Naive B cell (primary cell): ENCODE data around the gene EYA4. TPM values are rescaled to one million over a fixed set of nuclear protein-coding genes. Genes with fewer than 3 reads are reported as not detected.
"Not testable (repeated sequence)": the region's sequence is repeated elsewhere in the genome, so short reads cannot be mapped to it uniquely, and the experiment has no call there.

ENCODE experiments used
- ATAC-seq, 2 donors: fragments of 150-1000 bp; cut with Tn5 transposase; 2 replicates each; pipeline ENCODE4 v1.10.0; 2021; ENCODE audit warnings: low read depth in 2 of 2, mild to moderate bottlenecking in 2 of 2, moderate library complexity in 2 of 2
- DNase-seq: peaks from one replicate; pipeline ENCODE4 v3.0.0; 2022
- H3K27ac Mint-ChIP-seq, 6 donors: one replicate each; pipeline ENCODE4 v1.8.0; 2020 to 2022; ENCODE audit warnings: mild to moderate bottlenecking in 6 of 6, mixed read lengths in 6 of 6, moderate library complexity in 5 of 6, inconsistent platforms in 2 of 6
- H3K27me3 Mint-ChIP-seq, 3 donors: one replicate each; pipeline ENCODE4 v1.8.0; 2021 to 2022; ENCODE audit warnings: mixed read lengths in 3 of 3, mild to moderate bottlenecking in 1 of 3
- H3K36me3 Mint-ChIP-seq, 2 donors: one replicate each; pipeline ENCODE4 v1.8.0; 2020 to 2022; ENCODE audit warnings: mixed read lengths in 2 of 2, inconsistent platforms in 1 of 2, mild to moderate bottlenecking in 1 of 2
- H3K4me1 Mint-ChIP-seq, 3 donors: one replicate each; pipeline ENCODE4 v1.8.0; 2020 to 2022; ENCODE audit warnings: mixed read lengths in 3 of 3, inconsistent platforms in 1 of 3, mild to moderate bottlenecking in 1 of 3, moderate library complexity in 1 of 3
- H3K4me3 Mint-ChIP-seq, 8 donors: one replicate each; pipeline ENCODE4 v1.8.0; 2020 to 2022; ENCODE audit warnings: mild to moderate bottlenecking in 8 of 8, mixed read lengths in 8 of 8, moderate library complexity in 8 of 8, inconsistent platforms in 2 of 8
- H3K9me3 Mint-ChIP-seq, 7 donors: one replicate each; pipeline ENCODE4 v1.8.0; 2020 to 2022; ENCODE audit warnings: mixed read lengths in 7 of 7, mild to moderate bottlenecking in 5 of 7, inconsistent platforms in 2 of 7, moderate library complexity in 1 of 7
- polyA plus RNA-seq, 6 donors: library from polyadenylated mRNA; unstranded; fragments of 300-500 nt; fragmentation: Illumina TruSeq; gene quantifications; one replicate each; pipeline ENCODE4 v1.2.3, GENCODE V29; 2021; ENCODE audit warnings: low read depth in 6 of 6

Gene EYA4
- polyA plus RNA-seq, 6 donors from 2014 or later: not detected

DNA sequence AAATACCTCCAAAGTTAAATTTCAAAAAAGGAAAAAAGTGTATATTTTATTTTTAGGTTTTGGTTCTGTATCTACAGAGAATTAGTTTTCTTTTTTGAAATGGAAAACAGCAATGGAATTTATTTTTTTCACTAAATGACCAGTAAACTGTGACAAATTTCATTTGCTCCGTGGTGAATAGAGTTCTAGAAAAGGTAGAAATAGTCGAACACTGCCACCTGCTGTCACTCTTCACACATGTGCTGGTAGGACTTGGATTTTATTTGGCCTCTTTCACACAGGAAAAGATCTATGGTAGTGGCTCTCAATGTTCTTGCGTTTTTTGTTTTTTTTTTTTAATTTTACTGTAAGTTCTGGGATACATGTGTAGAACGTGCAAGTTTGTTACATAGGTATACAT is 312.5 kb downstream of the EYA4 start:
- no peak overlapping the region for H3K27ac Mint-ChIP-seq
- ATAC-seq (peak in 1 of 2 donors; percentile 40), DNase-seq (no peak)
- no peaks in the 10 kb centered on the region for H3K36me3 Mint-ChIP-seq
- H3K27me3 Mint-ChIP-seq: peaks cover 7 to 15% (median 11%) of the 10 kb centered on the region in 3 donors
- H3K9me3 Mint-ChIP-seq: peaks cover 0 to 12% (median 2%) of the 10 kb centered on the region in 7 donors
- peaks cover 0 to 5% (median 0%) of the 10 kb centered on the region in 3 donors for H3K4me1 Mint-ChIP-seq
- no peak overlapping the region for H3K4me3 Mint-ChIP-seq

DNA sequence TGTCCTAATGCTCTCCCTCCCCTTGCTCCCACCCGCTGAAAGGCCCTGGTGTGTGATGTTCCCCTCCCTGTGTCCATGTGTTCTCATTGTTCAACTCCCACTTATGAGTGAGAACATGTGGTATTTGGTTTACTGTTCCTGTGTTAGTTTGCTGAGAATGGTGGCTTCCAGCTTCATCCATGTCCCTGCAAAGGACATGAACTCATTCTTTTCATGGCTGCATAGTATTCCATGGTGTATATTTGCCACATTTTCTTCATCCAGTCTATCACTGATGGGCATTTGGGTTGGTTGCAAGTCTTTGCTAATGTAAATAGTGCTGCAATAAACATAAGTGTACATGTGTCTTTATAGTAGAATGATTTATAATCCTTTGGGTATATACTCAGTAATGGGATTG is 313.0 kb downstream of the EYA4 start:
- not testable (repeated sequence) for DNase-seq, ATAC-seq, H3K4me1 Mint-ChIP-seq, H3K4me3 Mint-ChIP-seq, H3K36me3 Mint-ChIP-seq
- H3K27ac Mint-ChIP-seq: peak overlapping the region in 1 of 6 donors; percentile 25
- H3K27me3 Mint-ChIP-seq: peaks cover 7 to 12% (median 11%) of the 10 kb centered on the region in 3 donors
- H3K9me3 Mint-ChIP-seq: peaks cover 0 to 12% (median 2%) of the 10 kb centered on the region in 7 donors

DNA sequence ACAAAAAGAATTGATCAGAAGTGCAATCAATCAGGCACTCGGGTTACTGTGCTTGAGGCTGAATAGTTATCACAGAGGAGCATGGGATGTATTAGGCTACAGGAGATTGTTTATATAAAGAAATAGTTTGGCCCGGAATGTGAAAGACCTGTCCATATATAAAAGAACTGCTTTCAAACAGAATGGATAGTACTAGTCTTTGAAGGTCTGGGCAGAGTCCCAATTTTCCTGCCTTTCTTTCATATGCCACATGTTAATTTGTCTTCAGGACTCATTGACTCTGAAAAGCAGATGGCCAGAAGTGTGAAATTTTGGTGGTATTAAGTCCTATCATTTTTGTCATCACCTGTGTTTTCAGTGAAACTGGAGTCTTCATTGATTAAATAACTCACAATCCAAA is 314.5 kb downstream of the EYA4 start:
- Mint-ChIP-seq H3K27ac (no peak overlapping the region), H3K4me1 (no peaks in the 10 kb centered on the region)
- no peak for ATAC-seq

DNA sequence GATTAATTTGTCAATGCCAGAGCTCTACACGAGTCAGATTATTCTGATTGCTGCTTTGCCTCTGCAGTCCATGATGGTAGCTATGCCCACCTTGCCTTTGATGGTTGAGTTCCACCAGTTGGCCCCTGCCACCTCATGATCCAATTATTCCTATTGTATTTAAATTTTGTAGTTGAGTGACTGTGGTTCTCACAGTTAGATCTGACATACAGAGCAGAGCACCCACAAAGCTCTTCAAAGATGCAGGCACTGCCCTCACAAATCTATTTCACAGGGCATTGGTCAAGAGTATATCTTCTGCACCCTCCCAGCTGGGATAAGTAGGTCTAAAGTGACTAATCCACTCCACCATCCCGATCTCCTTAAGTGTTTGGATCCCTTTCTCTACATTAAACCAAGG is 318.8 kb downstream of the EYA4 start:
- peaks cover 5 to 8% (median 7%) of the 10 kb centered on the region in 3 donors for H3K27me3 Mint-ChIP-seq
- DNase-seq (no peak), ATAC-seq (no peak)
- no peaks in the 10 kb centered on the region for H3K36me3 Mint-ChIP-seq
- no peak overlapping the region for H3K4me3 Mint-ChIP-seq
- peaks cover 2 to 20% (median 7%) of the 10 kb centered on the region in 7 donors for H3K9me3 Mint-ChIP-seq
- H3K27ac Mint-ChIP-seq: no peak overlapping the region
- H3K4me1 Mint-ChIP-seq: no peaks in the 10 kb centered on the region

More for the DNA sequence above, 314.5 kb downstream of the EYA4 start:
- Mint-ChIP-seq H3K9me3 (peaks cover 2 to 19% (median 8%) of the 10 kb centered on the region in 7 donors), H3K4me3 (no peak overlapping the region), H3K36me3 (no peaks in the 10 kb centered on the region), H3K27me3 (peaks cover 7 to 11% (median 8%) of the 10 kb centered on the region in 3 donors)
- no peak for DNase-seq

DNA sequence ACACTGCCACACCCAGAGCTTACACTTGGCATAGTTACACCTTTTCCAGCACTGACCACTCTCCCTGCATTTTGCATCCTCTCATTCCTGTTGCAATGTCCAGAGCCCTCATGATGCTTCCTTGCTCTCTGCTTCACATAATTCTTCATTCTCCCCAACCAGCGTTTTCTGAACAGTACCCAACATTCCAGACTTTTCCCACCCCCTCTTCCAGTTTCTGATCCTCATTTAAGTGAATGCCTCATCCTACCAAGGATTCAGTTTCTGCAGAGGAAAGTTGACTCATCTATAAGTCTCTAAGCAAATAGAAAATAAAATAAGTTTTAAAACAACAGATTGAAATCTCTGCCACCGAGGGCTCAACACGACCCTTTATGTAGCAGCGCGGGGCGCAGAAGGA is 326.5 kb downstream of the EYA4 start:
- H3K27me3 Mint-ChIP-seq: peaks cover 42 to 52% (median 45%) of the 10 kb centered on the region in 3 donors
- peaks cover 0 to 7% (median 7%) of the 10 kb centered on the region in 3 donors for H3K4me1 Mint-ChIP-seq
- DNase-seq (no peak), ATAC-seq (no peak)
- H3K36me3 Mint-ChIP-seq: no peaks in the 10 kb centered on the region
- no peak overlapping the region for H3K27ac Mint-ChIP-seq
- H3K4me3 Mint-ChIP-seq: no peak overlapping the region
- H3K9me3 Mint-ChIP-seq: no peaks in the 10 kb centered on the region

DNA sequence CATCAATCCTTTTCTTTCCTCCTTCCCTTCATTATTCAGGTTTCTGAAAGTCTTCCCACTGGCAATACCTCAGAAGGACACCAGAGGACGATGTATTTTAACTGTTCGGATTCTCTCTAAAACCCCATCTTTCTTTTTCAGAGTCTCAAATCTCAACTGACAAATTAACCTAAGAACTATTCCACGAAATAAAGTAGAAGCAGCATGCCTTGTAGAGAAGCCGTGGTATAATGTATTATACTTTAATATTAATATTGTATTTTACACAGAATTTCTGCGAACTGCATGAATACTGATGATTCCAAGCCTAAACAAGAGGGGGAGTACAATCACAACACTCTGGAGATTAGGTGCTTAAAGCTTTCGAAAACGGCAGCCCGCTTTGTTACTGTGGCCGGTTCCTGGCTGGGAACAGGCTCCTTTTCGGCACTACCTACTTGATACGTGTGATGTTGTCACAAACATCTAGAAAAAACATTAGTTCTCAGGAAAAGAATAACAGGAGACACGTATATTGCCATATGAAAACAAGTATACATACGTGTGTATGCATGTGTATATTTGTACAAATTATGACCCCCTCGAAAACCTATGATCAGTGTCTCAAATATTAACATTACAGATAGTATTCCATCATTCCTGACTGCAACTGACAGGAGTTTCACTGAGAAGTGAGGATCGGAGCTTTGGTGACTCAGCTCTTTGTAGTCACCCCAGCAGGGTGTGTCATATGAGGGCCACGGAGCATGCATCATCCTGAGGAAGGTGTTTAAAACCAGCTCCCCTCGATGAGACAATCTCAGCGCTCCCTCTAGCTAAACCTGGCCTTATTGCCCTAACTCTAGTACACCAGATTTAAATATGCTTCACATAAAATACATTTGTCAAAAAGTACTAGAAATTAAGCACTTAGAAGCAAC is 328.1 kb downstream of the EYA4 start:
- Mint-ChIP-seq H3K27ac (no peak overlapping the region), H3K4me1 (peaks cover 0 to 7% (median 7%) of the 10 kb centered on the region in 3 donors), H3K9me3 (no peaks in the 10 kb centered on the region), H3K36me3 (no peaks in the 10 kb centered on the region), H3K4me3 (peak overlapping the region in 2 of 8 donors; percentile 5 to 29), H3K27me3 (peaks cover 40 to 44% (median 42%) of the 10 kb centered on the region in 3 donors)
- DNase-seq: no peak
- ATAC-seq: no peak

DNA sequence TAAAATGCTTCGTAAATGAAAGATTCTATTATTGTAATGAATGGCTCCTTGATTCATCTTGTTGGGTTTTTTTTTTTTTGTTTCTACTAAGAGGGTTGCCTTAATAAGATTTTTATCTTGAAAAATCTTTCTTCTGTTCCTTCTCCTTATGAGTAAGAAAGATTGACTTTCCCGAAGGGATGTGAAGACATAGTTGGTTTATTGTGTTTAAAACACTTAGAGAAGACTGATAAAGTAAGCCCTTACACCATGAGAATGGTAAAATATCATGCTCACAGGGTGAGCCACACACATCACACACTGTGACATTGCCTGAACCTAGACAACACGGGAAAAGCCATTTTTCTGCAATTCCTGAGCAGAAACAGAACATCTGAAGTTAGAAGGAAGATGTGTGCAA is 330.5 kb downstream of the EYA4 start:
- ATAC-seq: no peak
- H3K27ac Mint-ChIP-seq: no peak overlapping the region

DNA sequence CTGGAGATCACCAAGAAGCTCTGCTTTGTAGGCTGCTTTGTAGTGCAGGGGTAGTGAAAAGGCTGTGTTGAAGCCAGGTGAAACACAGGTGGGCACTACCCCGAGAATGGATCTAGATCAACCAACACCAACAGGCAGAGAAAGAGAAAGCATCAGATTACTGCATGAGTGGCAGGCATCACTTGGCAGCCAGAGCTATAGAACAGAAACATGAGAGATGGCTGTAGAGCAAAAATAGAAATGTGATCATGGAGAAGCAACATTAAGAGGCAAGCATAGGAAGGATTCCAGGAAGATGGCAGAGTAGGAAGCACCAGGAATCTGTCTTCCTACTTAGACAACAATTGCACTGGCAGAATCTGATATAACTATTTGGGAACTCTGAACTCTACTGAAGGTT is 336.7 kb downstream of the EYA4 start:
- Mint-ChIP-seq H3K9me3 (peaks cover 0 to 8% (median 4%) of the 10 kb centered on the region in 7 donors), H3K27ac (no peak overlapping the region), H3K36me3 (no peaks in the 10 kb centered on the region), H3K27me3 (peaks cover 0 to 7% (median 7%) of the 10 kb centered on the region in 3 donors), H3K4me3 (no peak overlapping the region), H3K4me1 (no peaks in the 10 kb centered on the region)
- no peak for ATAC-seq
- no peak for DNase-seq

More for the DNA sequence above, 330.5 kb downstream of the EYA4 start:
- Mint-ChIP-seq H3K4me1 (peaks cover 0 to 7% (median 7%) of the 10 kb centered on the region in 3 donors), H3K27me3 (peaks cover 28 to 40% (median 37%) of the 10 kb centered on the region in 3 donors), H3K36me3 (no peaks in the 10 kb centered on the region), H3K9me3 (peaks cover 0 to 5% (median 0%) of the 10 kb centered on the region in 7 donors), H3K4me3 (no peak overlapping the region)
- no peak for DNase-seq
